Measurements from ENCODE around the gene SS18.
A peak's percentile ranks its signal among the peaks of the same experiment; 100 is the strongest.

The SS18 gene

GRCh38 chr18:26044807-26045206, 45.6 kb downstream of the SS18 start:
- DNase-seq (ENCODE audit: insufficient read length, low spot score), result no peak
- peak; percentile 45 for FAIRE-seq

GRCh38 chr18:26040051-26040656, 50.3 kb downstream of the SS18 start:
- DNase-seq (ENCODE audit: insufficient read length, low spot score) (no peak), FAIRE-seq (peak; percentile 45)
- TF ChIP-seq SPI1 (IDR thresholded peaks at IDR 0.05; ENCODE audit: low read depth, low read length) (no peak), POLR2A (IDR thresholded peaks at IDR 0.05; ENCODE audit: low read depth, low read length) (no peak), POLR2AphosphoS5 (IDR thresholded peaks at IDR 0.05; ENCODE audit: low read depth, low read length) (no peak), POU2F2 (IDR thresholded peaks at IDR 0.05; ENCODE audit: low read depth, low read length) (no peak), TAF1 (IDR thresholded peaks at IDR 0.05; ENCODE audit: low read depth, low read length) (no peak), PAX5 (IDR thresholded peaks at IDR 0.05; ENCODE audit: insufficient read depth, low read length, severe bottlenecking) (no peak)

More at GRCh38 chr18:26044807-26045206, 45.6 kb downstream of the SS18 start:
- TF ChIP-seq TAF1 (IDR thresholded peaks at IDR 0.05; ENCODE audit: low read depth, low read length), result no peak
- no peak for TF ChIP-seq PAX5 (IDR thresholded peaks at IDR 0.05; ENCODE audit: insufficient read depth, low read length, severe bottlenecking)
- TF ChIP-seq POLR2AphosphoS5 (IDR thresholded peaks at IDR 0.05; ENCODE audit: low read depth, low read length), result no peak
- TF ChIP-seq POU2F2 (IDR thresholded peaks at IDR 0.05; ENCODE audit: low read depth, low read length), result no peak
- no peak for TF ChIP-seq SPI1 (IDR thresholded peaks at IDR 0.05; ENCODE audit: low read depth, low read length)
- TF ChIP-seq POLR2A (IDR thresholded peaks at IDR 0.05; ENCODE audit: low read depth, low read length), result no peak

GRCh38 chr18:26039203-26039602, 51.2 kb downstream of the SS18 start:
- no peak for DNase-seq (ENCODE audit: insufficient read length, low spot score)
- TF ChIP-seq PAX5 (IDR thresholded peaks at IDR 0.05; ENCODE audit: insufficient read depth, low read length, severe bottlenecking), result no peak
- TF ChIP-seq TAF1 (IDR thresholded peaks at IDR 0.05; ENCODE audit: low read depth, low read length), result no peak
- no peak for TF ChIP-seq POLR2A (IDR thresholded peaks at IDR 0.05; ENCODE audit: low read depth, low read length)
- TF ChIP-seq POLR2AphosphoS5 (IDR thresholded peaks at IDR 0.05; ENCODE audit: low read depth, low read length), result no peak
- no peak for TF ChIP-seq POU2F2 (IDR thresholded peaks at IDR 0.05; ENCODE audit: low read depth, low read length)
- no peak for TF ChIP-seq SPI1 (IDR thresholded peaks at IDR 0.05; ENCODE audit: low read depth, low read length)
- no peak for FAIRE-seq

GRCh38 chr18:26036635-26037034, 53.8 kb downstream of the SS18 start:
- FAIRE-seq, result no peak
- TF ChIP-seq POLR2AphosphoS5 (IDR thresholded peaks at IDR 0.05; ENCODE audit: low read depth, low read length) (no peak), POLR2A (IDR thresholded peaks at IDR 0.05; ENCODE audit: low read depth, low read length) (no peak), TAF1 (IDR thresholded peaks at IDR 0.05; ENCODE audit: low read depth, low read length) (no peak), SPI1 (IDR thresholded peaks at IDR 0.05; ENCODE audit: low read depth, low read length) (no peak), PAX5 (IDR thresholded peaks at IDR 0.05; ENCODE audit: insufficient read depth, low read length, severe bottlenecking) (no peak), POU2F2 (IDR thresholded peaks at IDR 0.05; ENCODE audit: low read depth, low read length) (no peak)
- DNase-seq (ENCODE audit: insufficient read length, low spot score), result no peak

GRCh38 chr18:26034850-26035497, 55.4 kb downstream of the SS18 start:
- FAIRE-seq, result peak; percentile 26
- TF ChIP-seq POLR2AphosphoS5 (IDR thresholded peaks at IDR 0.05; ENCODE audit: low read depth, low read length) (no peak), SPI1 (IDR thresholded peaks at IDR 0.05; ENCODE audit: low read depth, low read length) (no peak), TAF1 (IDR thresholded peaks at IDR 0.05; ENCODE audit: low read depth, low read length) (no peak), POU2F2 (IDR thresholded peaks at IDR 0.05; ENCODE audit: low read depth, low read length) (no peak), PAX5 (IDR thresholded peaks at IDR 0.05; ENCODE audit: insufficient read depth, low read length, severe bottlenecking) (no peak), POLR2A (IDR thresholded peaks at IDR 0.05; ENCODE audit: low read depth, low read length) (no peak)
- DNase-seq (ENCODE audit: insufficient read length, low spot score), result no peak

- DNase-seq (ENCODE audit: insufficient read length, low spot score) (no peak), FAIRE-seq (no peak)
- TF ChIP-seq PAX5 (IDR thresholded peaks at IDR 0.05; ENCODE audit: insufficient read depth, low read length, severe bottlenecking), result no peak
- TF ChIP-seq POLR2A (IDR thresholded peaks at IDR 0.05; ENCODE audit: low read depth, low read length), result no peak
- TF ChIP-seq TAF1 (IDR thresholded peaks at IDR 0.05; ENCODE audit: low read depth, low read length), result no peak
- no peak for TF ChIP-seq POLR2AphosphoS5 (IDR thresholded peaks at IDR 0.05; ENCODE audit: low read depth, low read length)
- no peak for TF ChIP-seq POU2F2 (IDR thresholded peaks at IDR 0.05; ENCODE audit: low read depth, low read length)
- TF ChIP-seq SPI1 (IDR thresholded peaks at IDR 0.05; ENCODE audit: low read depth, low read length), result no peak
Observed at GRCh38 chr18:26022585-26022984, 67.8 kb downstream of the SS18 start.

GRCh38 chr18:26021061-26021754, 69.2 kb downstream of the SS18 start:
- no peak for TF ChIP-seq POU2F2 (IDR thresholded peaks at IDR 0.05; ENCODE audit: low read depth, low read length)
- TF ChIP-seq SPI1 (IDR thresholded peaks at IDR 0.05; ENCODE audit: low read depth, low read length), result no peak
- TF ChIP-seq POLR2AphosphoS5 (IDR thresholded peaks at IDR 0.05; ENCODE audit: low read depth, low read length), result no peak
- no peak for TF ChIP-seq TAF1 (IDR thresholded peaks at IDR 0.05; ENCODE audit: low read depth, low read length)
- no peak for TF ChIP-seq POLR2A (IDR thresholded peaks at IDR 0.05; ENCODE audit: low read depth, low read length)
- TF ChIP-seq PAX5 (IDR thresholded peaks at IDR 0.05; ENCODE audit: insufficient read depth, low read length, severe bottlenecking), result no peak
- no peak for DNase-seq (ENCODE audit: insufficient read length, low spot score)
- no peak for FAIRE-seq

GRCh38 chr18:26017929-26018328, 72.5 kb downstream of the SS18 start:
- FAIRE-seq (peak; percentile 56), DNase-seq (ENCODE audit: insufficient read length, low spot score) (no peak)
- TF ChIP-seq POLR2AphosphoS5 (IDR thresholded peaks at IDR 0.05; ENCODE audit: low read depth, low read length), result no peak
- no peak for TF ChIP-seq SPI1 (IDR thresholded peaks at IDR 0.05; ENCODE audit: low read depth, low read length)
- no peak for TF ChIP-seq POU2F2 (IDR thresholded peaks at IDR 0.05; ENCODE audit: low read depth, low read length)
- TF ChIP-seq POLR2A (IDR thresholded peaks at IDR 0.05; ENCODE audit: low read depth, low read length), result no peak
- no peak for TF ChIP-seq PAX5 (IDR thresholded peaks at IDR 0.05; ENCODE audit: insufficient read depth, low read length, severe bottlenecking)
- no peak for TF ChIP-seq TAF1 (IDR thresholded peaks at IDR 0.05; ENCODE audit: low read depth, low read length)

- no peak for DNase-seq (ENCODE audit: insufficient read length, low spot score)
- FAIRE-seq, result no peak
- no peak for TF ChIP-seq POLR2AphosphoS5 (IDR thresholded peaks at IDR 0.05; ENCODE audit: low read depth, low read length)
- TF ChIP-seq POU2F2 (IDR thresholded peaks at IDR 0.05; ENCODE audit: low read depth, low read length), result no peak
- TF ChIP-seq TAF1 (IDR thresholded peaks at IDR 0.05; ENCODE audit: low read depth, low read length), result no peak
- no peak for TF ChIP-seq SPI1 (IDR thresholded peaks at IDR 0.05; ENCODE audit: low read depth, low read length)
- no peak for TF ChIP-seq PAX5 (IDR thresholded peaks at IDR 0.05; ENCODE audit: insufficient read depth, low read length, severe bottlenecking)
- no peak for TF ChIP-seq POLR2A (IDR thresholded peaks at IDR 0.05; ENCODE audit: low read depth, low read length)
Observed at GRCh38 chr18:26014462-26014861, 76.0 kb downstream of the SS18 start.

All from GM12891 (cell line).